K562 (cell line): ENCODE measurements around the gene THAP6. TPM values are rescaled to one million over a fixed set of nuclear protein-coding genes. Genes with fewer than 3 reads are reported as not detected.

Experiments used
- ATAC-seq: fragments of 200-7000 bp; cut with Tn5 transposase; 3 replicates; pipeline ENCODE4 v1.9.1; 2020; ENCODE audit warnings: moderate library complexity
- BruUV-seq: library from RNA; stranded (reverse); fragments of 400-500 nt; replicated peaks from 2 replicates; lab custom pipeline; 2021; lab: Mats Ljungman, UMichigan
- CTCF ChIA-PET: fragments of 300-600 bp; formaldehyde crosslinking; extraction: SDS; loops from one replicate; lab custom pipeline; 2021; ENCODE audit warnings: low intra/inter-chr PET ratio; lab: Yijun Ruan, JAX
- POLR2A ChIA-PET: fragments of 300-600, 350-650 bp; sonication (Branson Sonifier 250); formaldehyde crosslinking; extraction: SDS; loops from one replicate; lab custom pipeline; 2021; ENCODE audit warnings: antibody characterized with exemption, inconsistent platforms; lab: Yijun Ruan, JAX
- DNase-seq, 4 experiments: peaks; one replicate each; pipeline versions ENCODE4 v3.0.0 to v3.0.0-alpha.2; 2011 to 2018; ENCODE audit warnings: low spot score in 3 of 4, mixed read lengths in 3 of 4; ENCODE audit errors: extremely low read depth in 1 of 4
- FAIRE-seq: peaks from 2 replicates; lab custom pipeline; 2011; peaks lifted over from hg19 to GRCh38; lab: Jason Lieb, UNC
- H2AFZ ChIP-seq: 2 replicates; pipeline ENCODE4 v1.6.0; 2011; ENCODE audit warnings: low read depth, low read length, control low read depth, inconsistent platforms
- H3K27ac ChIP-seq: fragments of 200-600 bp; 3 replicates; pipeline ENCODE4 v1.8.0; 2011; ENCODE audit warnings: low read depth, mild to moderate bottlenecking, control low read depth, inconsistent platforms, low read length, moderate library complexity, mixed read lengths; ENCODE audit errors: extremely low read depth
- H3K27me3 ChIP-seq, 2 experiments: fragments of 300-600 bp in 1 of 2; 2 replicates in 1 of 2; 3 replicates in 1 of 2; pipeline versions ENCODE4 v1.6.0 to v1.8.0; 2011; ENCODE audit warnings: inconsistent platforms in 2 of 2, low read length in 2 of 2, mild to moderate bottlenecking in 1 of 2, mixed read lengths in 1 of 2, moderate library complexity in 1 of 2; ENCODE audit not compliant: control insufficient read depth in 2 of 2, insufficient read depth in 2 of 2
- H3K36me3 ChIP-seq: fragments of 300-600 bp; 3 replicates; pipeline ENCODE4 v1.8.0; 2011; ENCODE audit warnings: mild to moderate bottlenecking, low read length, inconsistent platforms; ENCODE audit not compliant: control insufficient read depth, insufficient read depth
- H3K4me1 ChIP-seq, 2 experiments: fragments of 200-600 bp in 1 of 2; replicated peaks in 1 of 2; 2 replicates in 1 of 2; 3 replicates in 1 of 2; pipeline versions ENCODE4 v1.5.1 to v1.8.0; 2011; ENCODE audit warnings: inconsistent platforms in 2 of 2, low read length in 2 of 2, mild to moderate bottlenecking in 1 of 2, mixed read lengths in 1 of 2, moderate library complexity in 1 of 2; ENCODE audit not compliant: control insufficient read depth in 2 of 2, insufficient read depth in 2 of 2
- H3K4me2 ChIP-seq: 2 replicates; pipeline ENCODE4 v1.6.1; 2011; ENCODE audit warnings: low read length, control low read depth, inconsistent platforms, mixed read lengths; ENCODE audit not compliant: insufficient read depth
- H3K4me3 ChIP-seq: fragments of 200-600 bp; sonication (generic), shearing (Covaris generic); 2 replicates; pipeline ENCODE4 v1.5.1; 2016; ENCODE audit warnings: control low read depth, inconsistent platforms
- H3K79me2 ChIP-seq: fragments of 200-600 bp; 3 replicates; pipeline ENCODE4 v1.8.0; 2011; ENCODE audit warnings: low read length, inconsistent platforms; ENCODE audit not compliant: control insufficient read depth, insufficient read depth
- H3K9ac ChIP-seq, 2 experiments: 2 replicates each; pipeline versions ENCODE4 v1.6.0 to v1.6.1; 2011; ENCODE audit warnings: low read depth in 2 of 2, low read length in 2 of 2, control low read depth in 1 of 2, inconsistent platforms in 1 of 2, mild to moderate bottlenecking in 1 of 2, mixed read lengths in 1 of 2; ENCODE audit not compliant: insufficient read depth in 1 of 2
- H3K9me1 ChIP-seq: one replicate; pipeline ENCODE4 v1.6.0; 2011; ENCODE audit warnings: inconsistent platforms, mild to moderate bottlenecking, low read length, moderate library complexity; ENCODE audit not compliant: control insufficient read depth, insufficient read depth
- H3K9me3 ChIP-seq: replicated peaks from 2 replicates; pipeline ENCODE4 v1.5.1; 2011; ENCODE audit warnings: low read depth, low read length, inconsistent platforms; ENCODE audit not compliant: control insufficient read depth, insufficient read depth
- H4K20me1 ChIP-seq: replicated peaks from 2 replicates; pipeline ENCODE4 v1.6.1; 2011; ENCODE audit warnings: low read length, inconsistent platforms, mixed read lengths; ENCODE audit not compliant: control insufficient read depth, insufficient read depth
- CAMTA2 ChIP-seq: fragments of 250-450 bp; sonication (Bioruptor Pico); conservative IDR thresholded peaks from 2 replicates; pipeline ENCODE4 v1.5.1; 2022
- CEBPB ChIP-seq: fragments of 450-650 bp; IDR thresholded peaks from 2 replicates; pipeline ENCODE4 v1.6.1; 2016; ENCODE audit warnings: missing genetic modification characterization, missing compliant biosample characterization
- CEBPG ChIP-seq, 3 experiments: fragments of 200-800 bp in 1 of 3; sonication (Bioruptor generic) in 1 of 3; sonication (generic) in 1 of 3; formaldehyde crosslinking in 1 of 3; IDR thresholded peaks in 2 of 3; conservative IDR thresholded peaks in 1 of 3; 2 replicates each; pipeline versions ENCODE4 v1.6.1 to v1.8.0; 2016 to 2022; ENCODE audit warnings: missing compliant biosample characterization in 2 of 3, missing genetic modification characterization in 2 of 3, mild to moderate bottlenecking in 1 of 3, missing genetic modification reagents in 1 of 3
- MAFG ChIP-seq: fragments of 450-650 bp; conservative IDR thresholded peaks from 2 replicates; pipeline ENCODE4 v1.6.1; 2016; ENCODE audit warnings: missing genetic modification characterization, missing compliant biosample characterization
- NFRKB ChIP-seq: fragments of 450-650 bp; IDR thresholded peaks from 2 replicates; pipeline ENCODE4 v1.6.1; 2016; ENCODE audit warnings: low read depth
- WGBS: fragments of 100-300 bp; shearing (Covaris generic); methylation state at CpG from one replicate; pipeline ENCODE4 v1.1.6; 2016; ENCODE audit warnings: low coverage, mixed read lengths; ENCODE audit not compliant: insufficient coverage; ENCODE audit errors: missing lambda C conversion rate; 5-methylcytosine and 5-hydroxymethylcytosine counted together
- in situ Hi-C: fragments of 300-500 bp; cut with MboI; formaldehyde crosslinking; loops from 4 replicates; pipeline ENCODE4 v1.15.0; 2018; ENCODE audit warnings: inconsistent platforms, mixed read lengths
- intact Hi-C: fragments of 100-400 bp; cut with micrococcal nuclease; formaldehyde crosslinking; loops from 2 replicates; pipeline ENCODE4 v1.14.2; 2022
- polyA plus RNA-seq, 8 experiments: library from polyadenylated mRNA; depleted of rRNA in 4 of 8; stranded (reverse) in 5 of 8; unstranded in 3 of 8; fragments of >200 nt; fragmentation: Nextera tagmentation in 2 of 8; fragmentation: Illumina TruSeq in 1 of 8; extraction: Ambion mirVana in 2 of 8; extraction: Trizol in 1 of 8; gene quantifications; 2 replicates each; pipeline versions ENCODE4 v1.2.1 to v1.2.3, GENCODE V29; 2011 to 2014; ENCODE audit warnings: inconsistent platforms in 1 of 8, missing spikeins in 1 of 8
- total RNA-seq, 7 experiments: library from RNA; depleted of rRNA in 6 of 7; stranded (reverse); fragments of >200 nt in 6 of 7; fragmentation: Illumina TruSeq in 2 of 7; extraction: Trizol in 2 of 7; gene quantifications; 2 replicates each; pipeline versions ENCODE4 v1.2.1 to v1.2.3, GENCODE V29; 2011 to 2021; ENCODE audit warnings: low replicate concordance in 1 of 7

THAP6 gene
- total and polyA plus RNA-seq, 9 of the 15 experiments (the other 6 are each of a cell fraction or from before 2014, with no cell fraction given) = 8.9 to 30.4 (median 17.3) TPM

GRCh38 chr4:75494563-75494962 lies 19.7 kb upstream of the THAP6 start:
- no peaks in the 10 kb centered on the region for H4K20me1 ChIP-seq
- H3K36me3 ChIP-seq = peaks cover 73% of the 10 kb centered on the region
- no peak for ATAC-seq
- in situ Hi-C loops = no loop called here
- WGBS = 67% methylated on average over 1 of the region's 1 CpG
- H3K4me1 ChIP-seq = peaks cover 0 to 3% of the 10 kb centered on the region in 2 experiments; a peak in 1 of 5 replicates
- H3K4me3 ChIP-seq = no peak overlapping the region
- CTCF ChIA-PET = no interaction called here
- no TSS peak for BruUV-seq
- H3K4me2 ChIP-seq = no peak overlapping the region
- TF ChIP-seq NFRKB = no peak
- TF ChIP-seq CEBPB (tag) = peak; percentile 68
- TF ChIP-seq CEBPG (CRISPR knock-in tag; IDR thresholded peaks at IDR 0.05) = no peak
- peak in 1 of 2 experiments; percentile 13; a peak in 1 of 4 replicates for TF ChIP-seq CEBPG (tag; conservative IDR thresholded peaks at IDR 0.05 in 1 of 2, IDR thresholded peaks at IDR 0.05 in 1 of 2)
- H3K9me1 ChIP-seq = no peaks in the 10 kb centered on the region
- intact Hi-C loops = no loop called here
- POLR2A ChIA-PET = interaction anchor here (1.6 kb wide), 1 partner anchor 20 kb away, joined by 6 read pairs; the partner anchor contains the start of genes RCHY1 and THAP6
- no peak for FAIRE-seq
- no peak for DNase-seq
- no peaks in the 10 kb centered on the region for H3K9me3 ChIP-seq
- H3K27me3 ChIP-seq = no peaks in the 10 kb centered on the region
- H3K79me2 ChIP-seq = peaks cover 39% of the 10 kb centered on the region
- no peak overlapping the region for H3K27ac ChIP-seq
- H2AFZ ChIP-seq = no peak overlapping the region
- H3K9ac ChIP-seq = no peak overlapping the region

- TF ChIP-seq CAMTA2 (CRISPR knock-in tag) (no peak), MAFG (0 out of 2 replicates have a peak, but pooled peaks have one; percentile 18)
- TF ChIP-seq, all 486 proteins: peak for 1
- Histone ChIP-seq H2AFZ (no peak overlapping the region), H3K79me2 (peaks cover 48% of the 10 kb centered on the region), H3K4me1 (peaks cover 0 to 3% of the 10 kb centered on the region in 2 experiments; a peak in 1 of 5 replicates), H3K9ac (no peak overlapping the region), H3K27me3 (no peaks in the 10 kb centered on the region), H3K9me3 (no peaks in the 10 kb centered on the region; the same call in 1 of the 2 replicates), H3K27ac (no peak overlapping the region), H3K9me1 (no peaks in the 10 kb centered on the region), H3K4me3 (no peak overlapping the region), H4K20me1 (no peaks in the 10 kb centered on the region), H3K36me3 (peaks cover 72% of the 10 kb centered on the region), H3K4me2 (no peak overlapping the region)
- ChIA-PET CTCF (no interaction called here), POLR2A (interaction anchor here (1.4 to 2.0 kb wide), 3 partner anchors 9 to 19 kb away, joined by 6 to 7 read pairs (median 6); partner anchors contain the start of genes RCHY1 and THAP6)
- BruUV-seq = no TSS peak
- FAIRE-seq (no peak), ATAC-seq (no peak), DNase-seq (no peak)
- intact Hi-C loops = no loop called here
- in situ Hi-C loops = no loop called here
- 81% methylated on average over 2 of the region's 2 CpGs for WGBS
Observed at GRCh38 chr4:75495476-75495875, 18.8 kb upstream of the THAP6 start.
